Ovary (tissue), 9 donors: ENCODE results near the gene DIP2C. TPM values are rescaled to one million over a fixed set of nuclear protein-coding genes. Genes with fewer than 3 reads are reported as not detected.

Source experiments
- DNase-seq, 5 donors: peaks; one replicate each; pipeline ENCODE4 v3.0.0-alpha.2; 2019 to 2020
- H3K27ac ChIP-seq, 2 donors: fragments of 200-600 bp; one replicate each; pipeline versions ENCODE4 v1.5.1 to v1.8.0; 2019 to 2022
- H3K27me3 ChIP-seq: fragments of 200-600 bp; one replicate; pipeline ENCODE4 v1.8.0; 2022
- H3K36me3 ChIP-seq: fragments of 200-600 bp; sonication (generic); one replicate; pipeline ENCODE4 v1.5.1; 2019
- H3K4me1 ChIP-seq: one replicate; pipeline ENCODE4 v1.8.1; 2013; ENCODE audit warnings: mild to moderate bottlenecking, moderate library complexity; ENCODE audit not compliant: insufficient read depth
- H3K4me3 ChIP-seq: fragments of 200-600 bp; sonication (generic); one replicate; pipeline ENCODE4 v1.5.1; 2017
- H3K9me3 ChIP-seq, 2 donors: fragments of 200-600 bp in 1 of 2; sonication (generic) in 1 of 2; one replicate each; pipeline versions ENCODE4 v1.5.1 to v1.8.1; 2013 to 2019; ENCODE audit warnings: mild to moderate bottlenecking in 1 of 2, moderate library complexity in 1 of 2
- EP300 ChIP-seq: sonication (generic); formaldehyde crosslinking; IDR thresholded peaks from one replicate; pipeline ENCODE4 v1.6.1; 2017; ENCODE audit warnings: antibody characterized with exemption
- POLR2A ChIP-seq: fragments of 450-650 bp; IDR thresholded peaks from one replicate; pipeline ENCODE4 v1.6.1; 2017; ENCODE audit warnings: antibody characterized with exemption, mild to moderate bottlenecking, moderate library complexity
- WGBS, 3 donors: extraction: QIAGEN DNeasy Blood & Tissue Kit in 1 of 3; methylation state at CpG; one replicate each; pipeline versions ENCODE4 v1.1.5 to v1.1.7; 2013 to 2017; 5-methylcytosine and 5-hydroxymethylcytosine counted together
- intact Hi-C, 4 donors: fragments of 100-400 bp; cut with DNase I; formaldehyde crosslinking; loops; one replicate each; pipeline versions ENCODE4 v1.11.0 to v1.15.1; 2022 to 2023
- polyA plus RNA-seq, 2 donors: library from polyadenylated mRNA; stranded (reverse); fragments of 200-250 nt in 1 of 2; fragments of 350-450 nt in 1 of 2; fragmentation: Illumina TruSeq in 1 of 2; extraction: RNeasy Lipid Tissue Mini Kit (QIAGEN cat#74804) in 1 of 2; gene quantifications; one replicate each; pipeline ENCODE4 v1.2.3, GENCODE V29; 2013 to 2014
- total RNA-seq, 7 donors: library from RNA; depleted of rRNA in 2 of 7; stranded (reverse); fragments of >200 nt in 2 of 7; fragmentation: NEBNext Ultra II Directional in 3 of 7; extraction: Animal tissue kit (Norgen Biotek cat#: 25700) in 3 of 7; gene quantifications; one replicate each; pipeline versions ENCODE4 v1.1.0 to v1.2.4, GENCODE V29; 2016 to 2023
- TF ChIP-seq, protein P1 (sequence below), 3 donors: fragments of 450-650 bp in 2 of 3; fragments of 200-600 bp in 1 of 3; IDR thresholded peaks; one replicate each; pipeline versions ENCODE4 v1.5.1 to v1.8.0; 2016 to 2022; ENCODE audit warnings: antibody characterized with exemption in 3 of 3, mild to moderate bottlenecking in 1 of 3
- donor health status: DM: no; HTN: no; CAD: no; lungs with moderate emphysema.
- donor health status: DM: no; HTN: no; CAD: no.
- donor health status: Bipolar disorder and iron deficiency.
- donor health status: DM: yes; HTN: yes; CAD: no.
- donor health status: DM: no; HTN: no; CAD: no.
- donor health status: DM: yes; HTN: yes; CAD: no.

The DIP2C gene
- total and polyA plus RNA-seq, 9 donors, result 10.1 to 29.4 (median 22.2) TPM

GRCh38 chr10:441659-442058 is 247.8 kb downstream of the DIP2C start:
- 98 to 99% (median 98%) methylated on average over 6 of the region's 6 CpGs for WGBS, 3 donors
- Histone ChIP-seq H3K27ac (no peak overlapping the region), H3K9me3 (no peaks in the 10 kb centered on the region), H3K36me3 (no peaks in the 10 kb centered on the region), H3K4me3 (no peak overlapping the region), H3K27me3 (no peaks in the 10 kb centered on the region), H3K4me1 (no peaks in the 10 kb centered on the region)
- DNase-seq, result no peak
- intact Hi-C loops, result no loop called here
- TF ChIP-seq, protein P1, sequence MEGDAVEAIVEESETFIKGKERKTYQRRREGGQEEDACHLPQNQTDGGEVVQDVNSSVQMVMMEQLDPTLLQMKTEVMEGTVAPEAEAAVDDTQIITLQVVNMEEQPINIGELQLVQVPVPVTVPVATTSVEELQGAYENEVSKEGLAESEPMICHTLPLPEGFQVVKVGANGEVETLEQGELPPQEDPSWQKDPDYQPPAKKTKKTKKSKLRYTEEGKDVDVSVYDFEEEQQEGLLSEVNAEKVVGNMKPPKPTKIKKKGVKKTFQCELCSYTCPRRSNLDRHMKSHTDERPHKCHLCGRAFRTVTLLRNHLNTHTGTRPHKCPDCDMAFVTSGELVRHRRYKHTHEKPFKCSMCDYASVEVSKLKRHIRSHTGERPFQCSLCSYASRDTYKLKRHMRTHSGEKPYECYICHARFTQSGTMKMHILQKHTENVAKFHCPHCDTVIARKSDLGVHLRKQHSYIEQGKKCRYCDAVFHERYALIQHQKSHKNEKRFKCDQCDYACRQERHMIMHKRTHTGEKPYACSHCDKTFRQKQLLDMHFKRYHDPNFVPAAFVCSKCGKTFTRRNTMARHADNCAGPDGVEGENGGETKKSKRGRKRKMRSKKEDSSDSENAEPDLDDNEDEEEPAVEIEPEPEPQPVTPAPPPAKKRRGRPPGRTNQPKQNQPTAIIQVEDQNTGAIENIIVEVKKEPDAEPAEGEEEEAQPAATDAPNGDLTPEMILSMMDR (IDR thresholded peaks at IDR 0.05), result no peak
- TF ChIP-seq EP300 (no peak), POLR2A (no peak)

DNA sequence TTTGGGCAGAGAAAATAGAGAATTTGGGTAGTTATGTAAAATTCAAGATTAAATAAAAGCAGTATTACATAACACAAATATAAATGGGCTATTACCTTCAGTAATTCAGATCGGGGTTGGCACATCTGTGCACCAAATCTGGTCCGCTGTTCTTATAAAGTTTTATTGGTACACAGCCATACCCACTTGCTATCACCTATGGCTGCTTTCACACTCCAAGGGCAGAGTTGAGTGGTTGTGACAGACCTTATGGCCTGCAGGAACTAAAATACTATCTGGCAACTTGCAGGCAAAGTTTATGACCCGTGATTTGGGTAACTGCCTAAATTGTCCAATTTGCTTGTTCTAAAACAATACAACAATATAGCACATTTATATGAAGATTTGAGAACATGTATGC is 249.3 kb downstream of the DIP2C start:
- Histone ChIP-seq H3K27ac (no peak overlapping the region), H3K4me1 (no peaks in the 10 kb centered on the region), H3K36me3 (no peaks in the 10 kb centered on the region), H3K4me3 (no peak overlapping the region), H3K9me3 (no peaks in the 10 kb centered on the region), H3K27me3 (no peaks in the 10 kb centered on the region)
- intact Hi-C loops, result no loop called here
- 93 to 98% (median 94%) methylated on average over 3 of the region's 3 CpGs for WGBS, 3 donors
- DNase-seq, result no peak
- TF ChIP-seq, protein P1 (IDR thresholded peaks at IDR 0.05), result no peak
- no peak for TF ChIP-seq POLR2A

- H3K36me3 ChIP-seq, result no peaks in the 10 kb centered on the region
- TF ChIP-seq POLR2A, result no peak
- no peak for TF ChIP-seq EP300
- TF ChIP-seq, protein P1 (IDR thresholded peaks at IDR 0.05), result no peak
- intact Hi-C loops, result no loop called here
- H3K4me1 ChIP-seq, result no peaks in the 10 kb centered on the region
- WGBS, 3 donors, result 31 to 43% (median 36%) methylated on average over 3 of the region's 3 CpGs
- H3K4me3 ChIP-seq, result no peak overlapping the region
- H3K27ac ChIP-seq, result no peak overlapping the region
- DNase-seq, result no peak
- no peaks in the 10 kb centered on the region for H3K27me3 ChIP-seq
- H3K9me3 ChIP-seq, result no peaks in the 10 kb centered on the region
These were observed 251.6 kb downstream of the DIP2C start for GRCh38 chr10:437698-438490.

- 90 to 91% (median 91%) methylated on average over 17 of the region's 17 CpGs for WGBS, 3 donors
- TF ChIP-seq POLR2A (no peak), EP300 (no peak)
- TF ChIP-seq, protein P1 (IDR thresholded peaks at IDR 0.05), result no peak
- H3K9me3 ChIP-seq, result no peaks in the 10 kb centered on the region
- DNase-seq, result no peak
- no peaks in the 10 kb centered on the region for H3K4me1 ChIP-seq
- intact Hi-C loops, result no loop called here
- H3K27me3 ChIP-seq, result no peaks in the 10 kb centered on the region
- H3K4me3 ChIP-seq, result no peak overlapping the region
- no peak overlapping the region for H3K27ac ChIP-seq
- H3K36me3 ChIP-seq, result no peaks in the 10 kb centered on the region
These were observed 252.4 kb downstream of the DIP2C start for GRCh38 chr10:436911-437665.
